GM21619 (cell line): Measurements from ENCODE around the gene FOXE3.

Experiments used
- ATAC-seq: cut with Tn5 transposase; IDR thresholded peaks from one replicate; pipeline ENCODE4 v1.9.1; 2021; ENCODE audit not compliant: unreplicated experiment

FOXE3 gene

GRCh38 chr1:47434051-47434842 is 18.2 kb downstream of the FOXE3 start:
- no peak for ATAC-seq

DNA sequence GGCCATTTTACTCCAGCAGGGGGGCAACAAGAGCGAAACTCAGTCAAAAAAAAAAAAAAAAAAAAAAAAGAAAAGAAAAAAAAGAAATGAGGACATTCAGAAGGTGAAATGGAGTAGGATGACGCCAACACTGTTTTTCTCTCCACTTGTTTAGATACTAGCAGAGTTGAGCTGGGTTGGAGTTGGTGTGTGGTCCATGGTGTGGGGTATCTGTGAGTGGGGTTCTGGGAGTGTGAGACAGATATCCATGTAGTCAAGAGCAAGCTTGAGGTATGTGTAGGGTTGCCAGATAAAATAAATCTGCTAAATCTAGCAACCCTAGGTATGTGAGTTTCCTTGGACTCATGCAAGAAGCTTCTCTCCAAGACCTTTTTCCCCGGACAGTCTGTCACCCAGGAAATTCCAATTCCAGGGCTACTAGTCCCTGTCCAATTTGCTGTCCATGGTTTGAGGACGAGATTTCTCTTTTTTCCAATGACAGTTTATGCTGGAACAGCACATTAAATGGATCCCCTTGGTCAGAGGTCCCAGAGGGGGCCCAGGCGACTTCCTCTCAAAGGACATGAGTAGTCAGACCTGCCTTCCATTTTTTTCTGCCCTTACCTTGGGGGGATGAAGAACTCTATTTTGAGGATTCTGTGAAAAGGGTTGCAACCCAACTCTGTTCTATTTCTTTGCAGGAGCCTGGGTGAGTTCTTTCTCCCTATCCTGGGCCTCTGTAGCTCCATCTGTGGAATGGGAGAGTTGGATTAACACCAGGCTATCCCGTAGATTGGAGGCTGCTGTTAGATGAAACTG is 19.6 kb downstream of the FOXE3 start:
- no peak for ATAC-seq

DNA sequence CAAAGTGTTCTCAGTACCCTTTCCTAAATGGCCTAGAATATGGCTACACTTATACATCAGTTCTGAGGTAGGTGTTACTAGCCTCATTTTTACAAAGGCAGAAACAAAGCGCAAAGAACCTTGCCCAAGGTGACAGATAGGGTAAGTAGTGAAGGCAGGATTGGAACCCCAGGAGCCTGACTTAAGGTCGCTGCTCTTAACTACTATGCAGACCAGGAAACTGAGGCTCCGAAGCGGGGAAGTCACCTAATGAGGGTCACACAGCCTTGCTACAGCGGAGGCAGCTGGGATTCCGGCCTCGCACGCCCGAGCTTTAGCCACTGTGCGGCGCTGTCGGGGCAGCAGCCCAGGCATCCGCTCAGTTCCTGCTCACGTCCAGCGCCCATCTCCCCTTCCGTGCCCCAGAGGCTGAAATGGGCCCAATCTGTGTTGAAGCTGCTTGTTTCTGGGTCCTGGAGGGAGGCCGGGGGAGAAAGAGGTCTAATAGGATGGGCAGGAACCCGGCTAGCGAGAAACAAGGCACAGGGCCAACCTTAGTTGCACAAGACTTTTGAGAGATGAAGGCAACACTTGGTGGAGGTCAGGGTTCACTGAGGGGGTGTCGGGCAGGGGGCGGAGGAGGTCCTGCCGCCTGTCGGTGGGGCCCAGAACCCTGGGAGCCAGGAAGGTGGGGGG is 20.4 kb downstream of the FOXE3 start:
- ATAC-seq = peak; percentile 38

DNA sequence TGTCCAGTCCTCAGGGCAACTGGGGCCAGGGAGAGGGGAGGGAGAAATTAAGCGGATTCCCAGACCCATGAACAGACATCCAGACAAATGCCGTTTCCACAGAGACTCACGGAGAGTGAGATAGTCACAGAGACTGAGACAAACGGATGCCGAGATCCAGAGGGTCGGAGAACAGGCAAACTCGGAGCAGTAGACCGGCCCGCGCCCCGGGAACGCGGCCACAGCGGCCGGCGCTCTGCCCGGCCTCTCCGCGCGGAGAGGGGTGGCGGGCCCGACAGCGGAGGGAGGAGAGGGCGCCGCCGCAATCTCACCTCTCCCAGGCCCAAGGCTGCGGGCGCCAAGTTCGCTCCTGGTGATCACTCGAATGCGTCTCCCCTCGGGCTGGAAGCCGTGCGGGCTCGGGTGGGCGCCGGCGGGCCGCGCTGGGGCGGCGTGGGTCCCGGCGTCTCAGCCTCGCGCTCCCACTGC is 20.9 kb downstream of the FOXE3 start:
- peak; percentile 9 for ATAC-seq

DNA sequence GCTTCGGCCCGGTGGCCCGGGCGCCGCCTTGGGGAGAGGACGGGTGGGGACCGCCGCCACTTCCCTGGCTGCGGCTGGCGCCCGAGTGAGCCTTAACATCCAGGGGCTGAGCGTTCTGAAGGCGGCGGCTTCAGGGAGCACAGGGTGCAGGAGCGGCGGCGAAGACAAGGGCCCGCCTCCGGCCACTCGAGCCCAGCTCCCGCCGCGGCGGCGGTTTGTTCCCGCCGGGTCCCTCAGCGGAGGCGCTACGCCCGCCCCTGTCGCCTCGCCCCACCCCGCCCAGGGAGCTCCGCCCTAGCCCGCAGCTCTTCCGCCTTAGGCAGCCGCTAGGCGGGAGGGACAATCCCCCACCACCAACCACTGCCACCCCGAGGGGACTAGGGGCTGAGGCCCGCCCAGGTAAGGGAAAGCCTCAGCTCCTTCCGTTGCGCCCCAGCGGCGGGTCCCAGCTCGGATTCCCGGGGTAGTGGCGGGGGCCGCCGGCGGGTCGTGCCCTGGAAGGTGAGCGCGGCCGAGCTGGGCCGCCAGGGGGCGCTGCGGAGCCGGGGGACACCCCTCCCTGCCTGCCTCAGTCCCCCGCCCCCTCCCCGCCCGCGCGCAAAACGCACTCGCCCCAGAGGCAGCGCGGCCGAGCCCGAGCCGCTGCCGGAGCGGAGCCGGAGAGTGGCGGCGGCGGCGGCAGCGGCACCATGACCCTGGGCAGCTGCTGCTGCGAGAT is 21.5 kb downstream of the FOXE3 start, which contains the start of gene FOXD2:
FOXD2 (plus strand) TSS at position 598 of the 718 bp plus-strand sequence; CDS start at position 690, 92 bp downstream.
- ATAC-seq = peak; percentile 82

DNA sequence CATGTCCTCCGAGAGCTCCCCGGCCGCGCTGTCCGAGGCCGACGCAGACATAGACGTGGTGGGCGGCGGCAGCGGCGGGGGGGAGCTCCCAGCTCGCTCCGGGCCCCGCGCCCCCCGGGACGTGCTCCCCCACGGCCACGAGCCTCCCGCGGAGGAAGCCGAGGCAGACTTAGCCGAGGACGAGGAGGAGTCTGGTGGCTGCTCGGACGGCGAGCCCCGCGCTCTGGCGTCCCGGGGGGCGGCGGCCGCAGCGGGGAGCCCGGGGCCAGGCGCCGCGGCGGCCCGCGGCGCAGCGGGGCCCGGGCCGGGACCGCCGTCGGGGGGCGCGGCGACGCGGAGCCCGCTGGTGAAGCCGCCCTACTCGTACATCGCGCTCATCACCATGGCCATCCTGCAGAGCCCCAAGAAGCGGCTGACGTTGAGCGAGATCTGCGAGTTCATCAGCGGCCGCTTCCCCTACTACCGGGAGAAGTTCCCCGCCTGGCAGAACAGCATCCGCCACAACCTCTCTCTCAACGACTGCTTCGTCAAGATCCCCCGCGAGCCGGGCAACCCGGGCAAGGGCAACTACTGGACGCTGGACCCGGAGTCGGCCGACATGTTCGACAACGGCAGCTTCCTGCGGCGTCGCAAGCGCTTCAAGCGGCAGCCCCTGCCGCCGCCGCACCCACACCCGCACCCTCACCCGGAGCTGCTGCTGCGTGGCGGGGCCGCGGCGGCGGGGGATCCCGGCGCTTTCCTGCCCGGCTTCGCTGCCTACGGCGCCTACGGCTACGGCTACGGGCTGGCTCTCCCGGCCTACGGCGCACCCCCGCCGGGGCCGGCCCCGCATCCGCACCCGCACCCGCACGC is 22.3 kb downstream of the FOXE3 start:
- ATAC-seq = no peak

GRCh38 chr1:47439017-47439818 is 23.1 kb downstream of the FOXE3 start:
- no peak for ATAC-seq

DNA sequence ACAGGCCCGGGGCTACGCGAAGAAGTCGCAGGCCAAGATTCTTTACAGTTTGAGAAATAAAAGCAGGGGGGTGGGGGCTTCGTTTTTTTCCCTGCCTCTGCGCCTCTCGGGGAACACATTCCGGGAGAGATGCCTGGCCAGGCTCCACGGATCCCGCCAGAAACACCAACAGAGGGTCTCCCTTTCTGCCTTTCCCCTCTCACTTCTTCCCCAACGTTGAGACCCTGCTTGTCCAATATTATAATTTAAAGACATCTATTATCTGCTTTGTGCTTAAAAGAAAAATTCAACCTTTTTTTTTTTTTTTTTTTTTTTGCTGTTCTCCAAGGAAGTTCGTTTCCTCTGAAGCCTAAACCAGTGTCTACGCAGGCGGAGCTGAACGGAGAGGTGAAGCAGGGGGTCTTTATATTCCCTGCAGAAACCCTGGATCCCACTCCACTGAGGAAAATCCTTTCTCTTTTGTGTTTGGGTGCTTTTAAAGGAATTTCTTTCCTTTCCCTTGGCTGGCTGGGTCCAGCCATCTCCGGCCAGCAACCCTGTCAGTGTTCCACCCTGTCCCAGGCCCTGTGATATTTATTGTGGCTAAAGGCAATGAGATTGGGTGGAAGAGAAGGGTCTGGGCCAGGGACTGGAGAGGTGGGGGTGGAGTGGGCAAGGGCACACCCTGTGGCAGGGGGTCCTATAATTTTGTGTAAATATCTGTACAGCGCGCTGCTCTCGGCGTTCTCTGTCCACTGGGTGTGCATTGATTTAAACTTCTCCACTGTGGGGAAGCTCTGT is 23.9 kb downstream of the FOXE3 start:
- ATAC-seq = no peak

- ATAC-seq = no peak
Observed at GRCh38 chr1:47440599-47441081, 24.6 kb downstream of the FOXE3 start.

DNA sequence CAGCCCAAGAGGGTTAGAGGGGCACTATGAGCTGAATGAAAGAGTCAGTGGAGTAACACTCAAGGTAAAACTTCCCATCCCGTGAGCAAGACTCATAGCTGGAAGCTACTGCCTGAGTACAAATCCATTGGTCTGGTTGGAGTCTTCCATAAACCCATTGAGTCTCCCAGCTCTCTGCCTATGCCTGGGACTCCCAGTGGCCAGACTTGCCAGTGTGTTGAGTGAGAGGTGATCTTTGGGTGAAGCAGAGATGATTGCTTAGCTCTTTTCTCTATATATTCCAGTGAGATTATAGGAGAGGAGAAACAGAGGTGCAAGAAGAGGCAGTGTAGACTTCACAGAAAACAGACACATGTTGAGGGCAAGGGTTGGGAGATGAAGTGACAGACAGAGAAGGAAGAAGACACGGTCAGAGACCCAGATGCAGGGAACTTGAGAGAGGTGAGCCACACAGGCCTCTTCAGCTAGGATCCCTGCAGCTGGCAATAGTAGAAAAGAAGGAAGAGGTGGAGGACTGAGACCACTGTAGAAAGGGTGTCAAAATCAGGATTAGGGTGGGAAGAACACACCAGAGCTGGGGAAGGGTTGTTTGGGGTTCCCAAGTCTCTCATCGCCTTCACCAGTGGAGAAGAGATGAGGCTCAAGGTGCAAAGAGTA is 25.5 kb downstream of the FOXE3 start:
- ATAC-seq = no peak

DNA sequence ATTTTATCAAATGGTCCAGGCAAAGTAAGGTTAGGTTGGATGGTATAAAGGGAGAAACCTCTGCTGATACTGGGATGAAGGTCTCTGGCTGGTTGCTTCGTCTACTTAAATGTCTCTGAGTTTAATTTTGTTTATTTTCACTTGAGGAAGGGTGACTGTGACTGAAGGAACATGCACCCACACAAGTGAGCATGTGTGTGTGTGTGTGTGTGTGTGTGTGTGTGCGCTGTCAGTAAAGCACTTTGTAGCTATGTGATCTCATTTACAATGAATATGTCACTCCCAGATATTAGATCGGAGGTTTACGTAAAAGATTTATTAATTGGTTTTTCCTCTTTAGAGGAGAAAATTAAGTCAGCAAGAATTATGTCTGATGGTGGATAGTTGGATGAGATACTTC is 26.1 kb downstream of the FOXE3 start:
- ATAC-seq = no peak

DNA sequence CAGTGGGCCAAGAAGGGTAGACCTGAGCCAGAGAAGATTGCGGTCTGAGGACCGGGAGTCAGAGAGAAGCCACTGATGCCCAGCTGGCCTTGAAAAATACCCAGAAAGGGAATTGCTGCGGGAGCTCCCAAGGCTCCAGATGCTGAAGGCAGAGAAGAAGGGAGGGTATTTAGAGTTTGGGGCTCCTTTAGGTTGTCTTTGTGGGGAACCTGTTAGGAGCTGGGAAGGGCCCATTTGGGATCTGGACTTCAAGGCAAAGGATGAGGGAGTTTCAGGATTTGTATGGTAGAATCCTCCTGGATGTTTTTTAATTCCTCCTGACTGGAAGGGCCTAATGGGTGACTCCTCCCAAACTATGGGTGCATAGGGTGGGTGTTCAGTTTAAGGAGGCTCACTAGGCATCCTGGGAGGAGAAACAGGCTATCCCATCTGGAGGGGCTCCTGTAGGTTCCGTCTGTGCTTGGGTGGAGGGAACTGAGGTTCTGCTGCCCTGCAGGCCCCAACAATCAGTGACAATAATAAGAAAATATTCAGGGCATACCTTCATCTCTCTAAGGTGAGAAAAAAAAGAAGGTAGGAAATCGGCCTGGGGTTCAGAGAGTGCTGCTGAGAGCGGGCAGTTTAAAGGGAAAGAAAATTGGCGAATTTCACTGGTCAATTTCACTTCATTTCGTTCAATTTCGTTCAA is 26.9 kb downstream of the FOXE3 start:
- ATAC-seq = no peak

- ATAC-seq = no peak
Observed at GRCh38 chr1:47443530-47444296, 27.6 kb downstream of the FOXE3 start.

DNA sequence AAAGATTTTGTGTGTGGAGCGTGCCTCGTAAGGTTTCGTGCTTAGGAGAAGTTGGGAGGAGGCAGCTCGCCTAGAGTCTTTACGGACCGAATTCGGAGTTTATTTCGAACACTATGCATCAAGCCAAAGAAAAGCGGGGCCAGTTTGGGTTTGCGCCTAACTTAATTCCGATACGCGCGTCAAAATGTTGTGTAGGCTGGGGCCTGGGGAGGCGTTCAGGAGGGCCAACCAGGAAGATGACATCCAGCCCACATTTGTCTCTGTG is 28.1 kb downstream of the FOXE3 start:
- ATAC-seq = no peak

GRCh38 chr1:47444562-47445465 is 28.7 kb downstream of the FOXE3 start:
- ATAC-seq = no peak
